Esophagus muscularis mucosa (tissue), 4 donors: Measurements from ENCODE around the gene BLM. TPM values are rescaled to one million over a fixed set of nuclear protein-coding genes. Genes with fewer than 3 reads are reported as not detected.
A peak's percentile ranks its signal among the peaks of the same experiment; 100 is the strongest.

Experiments used
- DNase-seq: peaks from one replicate; pipeline ENCODE4 v3.0.0-alpha.2; 2017; ENCODE audit errors: extremely low spot score
- H3K27ac ChIP-seq, 4 donors: fragments of 200-600 bp; sonication (generic); replicated peaks in 1 of 4; 1 replicate in 3 of 4; 2 replicates in 1 of 4; pipeline ENCODE4 v1.5.1; 2016 to 2019; ENCODE audit warnings: mild to moderate bottlenecking in 1 of 4
- H3K27me3 ChIP-seq, 4 donors: fragments of 200-600 bp; sonication (generic); one replicate each; pipeline versions ENCODE4 v1.5.1 to v1.6.0; 2016 to 2019
- H3K36me3 ChIP-seq, 4 donors: fragments of 200-600 bp; sonication (generic); one replicate each; pipeline ENCODE4 v1.5.1; 2016 to 2019
- H3K4me1 ChIP-seq, 4 donors: fragments of 200-600 bp; sonication (generic); one replicate each; pipeline ENCODE4 v1.5.1; 2016 to 2019
- H3K4me3 ChIP-seq, 4 donors: fragments of 200-600 bp; sonication (generic); 1 replicate in 2 of 4; 2 replicates in 2 of 4; pipeline ENCODE4 v1.5.1; 2016 to 2019; ENCODE audit warnings: mild to moderate bottlenecking in 4 of 4, moderate library complexity in 1 of 4
- H3K9me3 ChIP-seq, 4 donors: fragments of 200-600 bp; sonication (generic); 1 replicate in 3 of 4; 2 replicates in 1 of 4; pipeline ENCODE4 v1.5.1; 2016 to 2019
- CTCF ChIP-seq, 3 experiments: fragments of 200-600 bp in 2 of 3; fragments of 450-650 bp in 1 of 3; sonication (generic) in 2 of 3; IDR thresholded peaks; one replicate each; pipeline ENCODE4 v1.5.1; 2017 to 2019; ENCODE audit warnings: antibody characterized with exemption in 3 of 3, mild to moderate bottlenecking in 2 of 3, moderate library complexity in 1 of 3
- EP300 ChIP-seq: sonication (generic); formaldehyde crosslinking; IDR thresholded peaks from one replicate; pipeline ENCODE4 v1.6.1; 2017; ENCODE audit warnings: antibody characterized with exemption
- POLR2A ChIP-seq: fragments of 450-650 bp; IDR thresholded peaks from one replicate; pipeline ENCODE4 v1.6.1; 2017; ENCODE audit warnings: antibody characterized with exemption, moderate library complexity, mild to moderate bottlenecking, low read depth
- POLR2AphosphoS5 ChIP-seq, 2 donors: sonication (generic); formaldehyde crosslinking; IDR thresholded peaks; one replicate each; pipeline ENCODE4 v1.6.1; 2017; ENCODE audit warnings: antibody characterized with exemption in 2 of 2
- WGBS: methylation state at CpG from one replicate; pipeline ENCODE4 v1.1.5; 2018; 5-methylcytosine and 5-hydroxymethylcytosine counted together
- intact Hi-C: fragments of 100-400 bp; cut with DNase I; formaldehyde crosslinking; loops from one replicate; pipeline ENCODE4 v1.15.1; 2023
- total RNA-seq, 4 donors: library from RNA; depleted of rRNA; stranded (reverse); fragments of >200 nt; gene quantifications; one replicate each; pipeline versions ENCODE4 v1.1.0 to v1.2.1, GENCODE V29; 2016

Gene BLM
- total RNA-seq, 4 donors from 2014 or later = under 0.01 to 1.5 (median 0.73) TPM

- intact Hi-C loops = no loop called here
- H3K4me1 ChIP-seq = peaks cover 0 to 3% (median 0%) of the 10 kb centered on the region in 4 donors
- no peak overlapping the region for H3K4me3 ChIP-seq
- 91% methylated on average over 20 of the region's 20 CpGs for WGBS
- H3K36me3 ChIP-seq = no peaks in the 10 kb centered on the region
- no peaks in the 10 kb centered on the region for H3K9me3 ChIP-seq
- no peak overlapping the region for H3K27ac ChIP-seq
- TF ChIP-seq EP300 = no peak
- TF ChIP-seq CTCF (IDR thresholded peaks at IDR 0.05) = no peak
- no peak for TF ChIP-seq POLR2AphosphoS5 (IDR thresholded peaks at IDR 0.05)
- no peak for TF ChIP-seq POLR2A
- DNase-seq = no peak
- peaks cover 0 to 6% (median 0%) of the 10 kb centered on the region in 4 donors for H3K27me3 ChIP-seq
Observed at GRCh38 chr15:90826886-90827435, 109.8 kb downstream of the BLM start.

GRCh38 chr15:90828111-90828510 is 111.0 kb downstream of the BLM start:
- no peak overlapping the region for H3K4me3 ChIP-seq
- no peaks in the 10 kb centered on the region for H3K9me3 ChIP-seq
- H3K36me3 ChIP-seq = no peaks in the 10 kb centered on the region
- H3K27me3 ChIP-seq = peaks cover 0 to 6% (median 0%) of the 10 kb centered on the region in 4 donors
- peaks cover 0 to 3% (median 0%) of the 10 kb centered on the region in 4 donors for H3K4me1 ChIP-seq
- TF ChIP-seq CTCF (IDR thresholded peaks at IDR 0.05) (no peak), EP300 (no peak), POLR2AphosphoS5 (IDR thresholded peaks at IDR 0.05) (no peak), POLR2A (no peak)
- no peak overlapping the region for H3K27ac ChIP-seq
- DNase-seq = no peak
- intact Hi-C loops = no loop called here
- WGBS = 80% methylated on average over 11 of the region's 12 CpGs

GRCh38 chr15:90829126-90829525 is 112.0 kb downstream of the BLM start:
- no peaks in the 10 kb centered on the region for H3K9me3 ChIP-seq
- H3K27ac ChIP-seq = no peak overlapping the region
- no peak for DNase-seq
- TF ChIP-seq EP300 (no peak), CTCF (IDR thresholded peaks at IDR 0.05) (no peak), POLR2A (no peak), POLR2AphosphoS5 (IDR thresholded peaks at IDR 0.05) (no peak)
- H3K4me1 ChIP-seq = peaks cover 0 to 3% (median 0%) of the 10 kb centered on the region in 4 donors
- 93% methylated on average over 6 of the region's 6 CpGs for WGBS
- H3K36me3 ChIP-seq = no peaks in the 10 kb centered on the region
- peaks cover 0 to 6% (median 0%) of the 10 kb centered on the region in 4 donors for H3K27me3 ChIP-seq
- no peak overlapping the region for H3K4me3 ChIP-seq
- intact Hi-C loops = no loop called here

- peaks cover 0 to 6% (median 0%) of the 10 kb centered on the region in 4 donors for H3K27me3 ChIP-seq
- intact Hi-C loops = no loop called here
- no peak for DNase-seq
- WGBS = 61% methylated on average over 14 of the region's 15 CpGs
- H3K27ac ChIP-seq = peak overlapping the region; percentile 28 to 63 (median 39)
- no peak overlapping the region for H3K4me3 ChIP-seq
- peaks cover 0 to 3% (median 0%) of the 10 kb centered on the region in 4 donors for H3K4me1 ChIP-seq
- no peaks in the 10 kb centered on the region for H3K36me3 ChIP-seq
- TF ChIP-seq POLR2A = no peak
- peak; percentile 83 for TF ChIP-seq EP300
- peak; percentile 58 to 72 for TF ChIP-seq POLR2AphosphoS5 (IDR thresholded peaks at IDR 0.05)
- no peak for TF ChIP-seq CTCF (IDR thresholded peaks at IDR 0.05)
- no peaks in the 10 kb centered on the region for H3K9me3 ChIP-seq
Observed at GRCh38 chr15:90829942-90830440, 112.8 kb downstream of the BLM start.
